ENCODE data around the gene CEP112. TPM values are rescaled to one million over a fixed set of nuclear protein-coding genes. Genes with fewer than 3 reads are reported as not detected.

CEP112 gene
- polyA plus RNA-seq, 1 donor from 2014 or later: 6.0 TPM

DNA sequence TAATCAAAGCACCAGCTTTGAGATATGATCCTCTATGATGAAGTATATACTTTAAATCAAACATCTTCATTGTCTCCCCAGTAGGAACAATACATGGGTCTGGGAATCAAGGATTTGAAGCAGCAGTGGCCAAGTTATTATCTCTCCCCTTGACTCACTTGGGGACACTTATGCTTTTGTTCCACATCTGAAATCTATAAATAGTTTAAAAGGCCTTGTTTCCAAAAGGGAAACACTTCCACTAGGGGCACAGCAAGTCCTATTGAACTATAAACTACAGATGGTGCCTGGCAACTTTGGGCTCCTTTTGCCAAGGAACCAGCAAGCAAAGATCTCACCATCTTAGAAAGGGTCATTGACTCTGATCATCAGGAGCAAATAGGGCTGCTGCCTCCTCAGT is 16.0 kb upstream of the CEP112 start:
- Histone ChIP-seq H3K27ac (ENCODE audit: low read length) (no peak overlapping the region), H3K4me3 (ENCODE audit: low read length) (no peak overlapping the region), H4K20me1 (ENCODE audit: insufficient read depth) (no peaks in the 10 kb centered on the region), H3K9ac (ENCODE audit: low read length) (no peak overlapping the region), H2AFZ (ENCODE audit: low read depth, low read length) (no peak overlapping the region), H3F3A (ENCODE audit: insufficient read depth, low read length, poor library complexity, severe bottlenecking) (no peaks in the 10 kb centered on the region), H3K4me2 (ENCODE audit: low read length) (no peak overlapping the region), H3K36me3 (ENCODE audit: insufficient read depth, low read length) (no peaks in the 10 kb centered on the region), H3K27me3 (ENCODE audit: insufficient read depth, low read depth, low read length) (no peaks in the 10 kb centered on the region), H3K9me2 (ENCODE audit: insufficient read depth, low read length) (no peaks in the 10 kb centered on the region), H3K79me2 (replicated peaks; ENCODE audit: insufficient read depth, low read length) (no peaks in the 10 kb centered on the region), H3K9me3 (ENCODE audit: low read length) (no peaks in the 10 kb centered on the region)
- TF ChIP-seq REST (IDR thresholded peaks at IDR 0.05; ENCODE audit: borderline replicate concordance) (no peak), POLR2AphosphoS5 (IDR thresholded peaks at IDR 0.05) (no peak), EP300 (conservative IDR thresholded peaks at IDR 0.05; ENCODE audit: poor library complexity, severe bottlenecking) (no peak), EZH2 (IDR thresholded peaks at IDR 0.05; ENCODE audit: borderline replicate concordance, insufficient read depth, low read length, poor library complexity, severe bottlenecking) (no peak), RAD21 (conservative IDR thresholded peaks at IDR 0.05) (no peak), SMC3 (conservative IDR thresholded peaks at IDR 0.05; ENCODE audit: poor library complexity) (no peak), TAF1 (IDR thresholded peaks at IDR 0.05; ENCODE audit: low read depth) (no peak), MXI1 (conservative IDR thresholded peaks at IDR 0.05; ENCODE audit: poor library complexity, severe bottlenecking) (no peak)
- TF ChIP-seq, protein P1, sequence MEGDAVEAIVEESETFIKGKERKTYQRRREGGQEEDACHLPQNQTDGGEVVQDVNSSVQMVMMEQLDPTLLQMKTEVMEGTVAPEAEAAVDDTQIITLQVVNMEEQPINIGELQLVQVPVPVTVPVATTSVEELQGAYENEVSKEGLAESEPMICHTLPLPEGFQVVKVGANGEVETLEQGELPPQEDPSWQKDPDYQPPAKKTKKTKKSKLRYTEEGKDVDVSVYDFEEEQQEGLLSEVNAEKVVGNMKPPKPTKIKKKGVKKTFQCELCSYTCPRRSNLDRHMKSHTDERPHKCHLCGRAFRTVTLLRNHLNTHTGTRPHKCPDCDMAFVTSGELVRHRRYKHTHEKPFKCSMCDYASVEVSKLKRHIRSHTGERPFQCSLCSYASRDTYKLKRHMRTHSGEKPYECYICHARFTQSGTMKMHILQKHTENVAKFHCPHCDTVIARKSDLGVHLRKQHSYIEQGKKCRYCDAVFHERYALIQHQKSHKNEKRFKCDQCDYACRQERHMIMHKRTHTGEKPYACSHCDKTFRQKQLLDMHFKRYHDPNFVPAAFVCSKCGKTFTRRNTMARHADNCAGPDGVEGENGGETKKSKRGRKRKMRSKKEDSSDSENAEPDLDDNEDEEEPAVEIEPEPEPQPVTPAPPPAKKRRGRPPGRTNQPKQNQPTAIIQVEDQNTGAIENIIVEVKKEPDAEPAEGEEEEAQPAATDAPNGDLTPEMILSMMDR (IDR thresholded peaks at IDR 0.05; ENCODE audit: poor library complexity, severe bottlenecking): no peak

DNA sequence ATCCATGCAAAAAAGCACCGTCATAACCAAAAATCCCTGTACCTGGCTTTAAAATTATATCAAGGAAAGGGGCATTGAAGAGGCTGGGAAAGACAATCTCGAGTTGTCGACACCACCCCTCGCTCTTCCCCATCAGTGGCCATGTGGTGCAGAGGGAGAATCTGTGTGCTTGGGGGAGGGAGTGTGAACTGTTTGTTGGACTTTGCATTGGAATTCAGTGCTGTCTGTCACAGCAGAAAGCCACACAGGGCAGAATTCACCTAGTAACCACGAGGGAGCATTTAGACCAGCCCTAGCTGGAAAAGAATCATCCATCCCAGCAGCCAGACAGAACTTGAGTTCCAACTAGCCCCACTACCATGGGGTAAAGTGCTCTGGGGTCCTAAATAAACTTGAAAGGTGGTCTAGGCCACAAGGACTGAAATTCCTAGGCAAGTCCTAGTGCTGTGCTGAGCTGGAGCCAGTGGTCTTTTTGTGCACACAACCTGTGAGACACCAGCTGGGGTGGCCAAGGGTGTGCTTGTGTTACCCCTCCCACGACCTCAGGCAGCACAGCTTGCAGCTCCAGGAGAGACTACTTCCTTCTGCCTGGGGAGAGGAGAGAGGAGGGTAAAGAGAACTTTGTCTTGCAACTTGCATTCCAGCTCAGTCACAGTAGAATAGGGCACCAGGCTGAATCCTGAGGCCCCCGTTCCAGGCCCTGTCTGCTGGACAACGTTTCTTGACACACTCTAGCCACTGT is 11.5 kb upstream of the CEP112 start:
- H3K4me3 ChIP-seq (ENCODE audit: low read length): no peak overlapping the region
- no peaks in the 10 kb centered on the region for H4K20me1 ChIP-seq (ENCODE audit: insufficient read depth)
- no peaks in the 10 kb centered on the region for H3K79me2 ChIP-seq (replicated peaks; ENCODE audit: insufficient read depth, low read length)
- H3K9me3 ChIP-seq (ENCODE audit: low read length): no peaks in the 10 kb centered on the region
- H3K9ac ChIP-seq (ENCODE audit: low read length): no peak overlapping the region
- no peak overlapping the region for H3K27ac ChIP-seq (ENCODE audit: low read length)
- TF ChIP-seq EP300 (conservative IDR thresholded peaks at IDR 0.05; ENCODE audit: poor library complexity, severe bottlenecking) (no peak), RAD21 (conservative IDR thresholded peaks at IDR 0.05) (no peak), SMC3 (conservative IDR thresholded peaks at IDR 0.05; ENCODE audit: poor library complexity) (no peak), MXI1 (conservative IDR thresholded peaks at IDR 0.05; ENCODE audit: poor library complexity, severe bottlenecking) (no peak), TAF1 (IDR thresholded peaks at IDR 0.05; ENCODE audit: low read depth) (no peak), POLR2AphosphoS5 (IDR thresholded peaks at IDR 0.05) (no peak), REST (IDR thresholded peaks at IDR 0.05; ENCODE audit: borderline replicate concordance) (no peak), EZH2 (IDR thresholded peaks at IDR 0.05; ENCODE audit: borderline replicate concordance, insufficient read depth, low read length, poor library complexity, severe bottlenecking) (no peak)
- TF ChIP-seq, protein P1 (IDR thresholded peaks at IDR 0.05; ENCODE audit: poor library complexity, severe bottlenecking): no peak
- H3K4me2 ChIP-seq (ENCODE audit: low read length): no peak overlapping the region
- H3F3A ChIP-seq (ENCODE audit: insufficient read depth, low read length, poor library complexity, severe bottlenecking): no peaks in the 10 kb centered on the region
- no peaks in the 10 kb centered on the region for H3K36me3 ChIP-seq (ENCODE audit: insufficient read depth, low read length)
- no peak overlapping the region for H2AFZ ChIP-seq (ENCODE audit: low read depth, low read length)
- no peaks in the 10 kb centered on the region for H3K27me3 ChIP-seq (ENCODE audit: insufficient read depth, low read depth, low read length)
- H3K9me2 ChIP-seq (ENCODE audit: insufficient read depth, low read length): no peaks in the 10 kb centered on the region

Data from neural cell (in vitro differentiated cells).